LNCAP (cell line): ENCODE data around the gene CCNF.

Experiments
- CTCF ChIP-seq: fragments of 450-650 bp; IDR thresholded peaks from 2 replicates; pipeline ENCODE4 v1.5.1; 2017; ENCODE audit warnings: mild to moderate bottlenecking

Gene CCNF

GRCh38 chr16:2468233-2468724 lies 39.0 kb downstream of the CCNF start:
- TF ChIP-seq CTCF = no peak

- no peak for TF ChIP-seq CTCF
These were observed 39.6 kb downstream of the CCNF start for GRCh38 chr16:2468725-2469398.

- TF ChIP-seq CTCF = no peak
These were observed 40.4 kb downstream of the CCNF start for GRCh38 chr16:2469399-2470233.

- TF ChIP-seq CTCF = no peak
These were observed 41.0 kb downstream of the CCNF start for GRCh38 chr16:2470234-2470601.

- no peak for TF ChIP-seq CTCF
These were observed 41.4 kb downstream of the CCNF start for GRCh38 chr16:2470603-2471015.

- no peak for TF ChIP-seq CTCF
These were observed 41.9 kb downstream of the CCNF start, which contains the start of gene NTN3 for GRCh38 chr16:2471016-2471652. Gene NTN3 (plus strand): TSS chr16:2471297. CDS start chr16:2471702, 405 bp downstream.

- TF ChIP-seq CTCF = no peak
These were observed 42.6 kb downstream of the CCNF start for GRCh38 chr16:2471653-2472487.
